Endothelial cell (in vitro differentiated cells): Measurements from ENCODE around the gene FLOT1. TPM values are rescaled to one million over a fixed set of nuclear protein-coding genes. Genes with fewer than 3 reads are reported as not detected.
"Not testable (repeated sequence)": the region's sequence is repeated elsewhere in the genome, so short reads cannot be mapped to it uniquely, and the experiment has no call there.

Source experiments
- DNase-seq: peaks from one replicate; pipeline ENCODE4 v3.0.0; 2021; ENCODE audit warnings: low spot score
- H3K27ac Mint-ChIP-seq: one replicate; pipeline ENCODE4 v1.8.0; 2021; ENCODE audit warnings: mixed read lengths, inconsistent platforms; ENCODE audit not compliant: unreplicated experiment
- H3K27me3 Mint-ChIP-seq: one replicate; pipeline ENCODE4 v1.8.0; 2021; ENCODE audit warnings: mild to moderate bottlenecking, moderate library complexity, mixed read lengths, inconsistent platforms; ENCODE audit not compliant: unreplicated experiment
- H3K36me3 Mint-ChIP-seq: one replicate; pipeline ENCODE4 v1.8.0; 2021; ENCODE audit warnings: mild to moderate bottlenecking, low read depth, mixed read lengths, inconsistent platforms; ENCODE audit not compliant: unreplicated experiment
- H3K4me1 Mint-ChIP-seq: one replicate; pipeline ENCODE4 v1.8.0; 2021; ENCODE audit warnings: mild to moderate bottlenecking, mixed read lengths, inconsistent platforms; ENCODE audit not compliant: unreplicated experiment
- H3K4me3 Mint-ChIP-seq: one replicate; pipeline ENCODE4 v1.8.0; 2021; ENCODE audit warnings: mild to moderate bottlenecking, mixed read lengths, inconsistent platforms; ENCODE audit not compliant: unreplicated experiment
- H3K9me3 Mint-ChIP-seq: one replicate; pipeline ENCODE4 v1.8.0; 2021; ENCODE audit warnings: mixed read lengths, inconsistent platforms; ENCODE audit not compliant: unreplicated experiment
- total RNA-seq: library from RNA; stranded (reverse); fragmentation: NEBNext Ultra II Directional; extraction: Animal tissue kit (Norgen Biotek cat#: 25700); gene quantifications from one replicate; pipeline ENCODE4 v1.2.1, GENCODE V29; 2021; ENCODE audit not compliant: unreplicated experiment
- TF ChIP-seq, protein P1 (sequence below): fragments of 200-600 bp; sonication (generic); IDR thresholded peaks from one replicate; pipeline ENCODE4 v1.5.0; 2021; ENCODE audit warnings: antibody characterized with exemption; ENCODE audit not compliant: unreplicated experiment

The FLOT1 gene
- total RNA-seq, 1 donor from 2014 or later, result 136 TPM

DNA sequence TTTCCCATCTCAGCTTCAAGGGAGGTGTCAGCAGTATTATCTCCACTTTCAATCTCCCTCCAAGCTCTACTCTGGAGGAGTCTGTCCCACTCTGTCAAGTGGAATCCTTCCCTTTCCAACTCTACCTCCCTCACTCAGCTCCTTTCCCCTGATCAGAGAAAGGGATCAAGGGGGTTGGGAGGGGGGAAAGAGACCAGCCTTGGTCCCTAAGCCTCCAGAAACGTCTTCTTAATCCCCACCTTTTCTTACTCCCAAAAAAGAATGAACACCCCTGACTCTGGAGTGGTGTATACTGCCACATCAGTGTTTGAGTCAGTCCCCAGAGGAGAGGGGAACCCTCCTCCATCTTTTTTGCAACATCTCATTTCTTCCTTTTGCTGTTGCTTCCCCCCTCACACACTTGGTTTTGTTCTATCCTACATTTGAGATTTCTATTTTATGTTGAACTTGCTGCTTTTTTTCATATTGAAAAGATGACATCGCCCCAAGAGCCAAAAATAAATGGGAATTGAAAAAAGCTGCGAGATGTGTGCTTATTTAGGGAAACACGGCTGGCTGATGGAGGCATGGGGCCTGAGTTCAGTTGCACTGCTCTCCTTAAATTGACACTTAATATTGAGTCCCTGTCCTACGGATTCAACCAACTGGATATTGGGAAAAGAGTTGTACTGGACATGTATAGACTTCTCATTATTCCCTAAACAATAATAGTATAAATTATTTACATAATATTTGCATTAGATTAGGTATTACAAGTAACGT lies 17.4 kb downstream of the FLOT1 start:
- H3K27me3 Mint-ChIP-seq, result peaks cover 26% of the 10 kb centered on the region
- H3K4me3 Mint-ChIP-seq, result peak overlapping the region; percentile 85
- peaks cover 56% of the 10 kb centered on the region for H3K36me3 Mint-ChIP-seq
- peak overlapping the region; percentile 48 for H3K27ac Mint-ChIP-seq
- TF ChIP-seq, protein P1, sequence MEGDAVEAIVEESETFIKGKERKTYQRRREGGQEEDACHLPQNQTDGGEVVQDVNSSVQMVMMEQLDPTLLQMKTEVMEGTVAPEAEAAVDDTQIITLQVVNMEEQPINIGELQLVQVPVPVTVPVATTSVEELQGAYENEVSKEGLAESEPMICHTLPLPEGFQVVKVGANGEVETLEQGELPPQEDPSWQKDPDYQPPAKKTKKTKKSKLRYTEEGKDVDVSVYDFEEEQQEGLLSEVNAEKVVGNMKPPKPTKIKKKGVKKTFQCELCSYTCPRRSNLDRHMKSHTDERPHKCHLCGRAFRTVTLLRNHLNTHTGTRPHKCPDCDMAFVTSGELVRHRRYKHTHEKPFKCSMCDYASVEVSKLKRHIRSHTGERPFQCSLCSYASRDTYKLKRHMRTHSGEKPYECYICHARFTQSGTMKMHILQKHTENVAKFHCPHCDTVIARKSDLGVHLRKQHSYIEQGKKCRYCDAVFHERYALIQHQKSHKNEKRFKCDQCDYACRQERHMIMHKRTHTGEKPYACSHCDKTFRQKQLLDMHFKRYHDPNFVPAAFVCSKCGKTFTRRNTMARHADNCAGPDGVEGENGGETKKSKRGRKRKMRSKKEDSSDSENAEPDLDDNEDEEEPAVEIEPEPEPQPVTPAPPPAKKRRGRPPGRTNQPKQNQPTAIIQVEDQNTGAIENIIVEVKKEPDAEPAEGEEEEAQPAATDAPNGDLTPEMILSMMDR, result no peak
- DNase-seq, result no peak
- peaks cover 36% of the 10 kb centered on the region for H3K4me1 Mint-ChIP-seq
- H3K9me3 Mint-ChIP-seq, result no peaks in the 10 kb centered on the region

DNA sequence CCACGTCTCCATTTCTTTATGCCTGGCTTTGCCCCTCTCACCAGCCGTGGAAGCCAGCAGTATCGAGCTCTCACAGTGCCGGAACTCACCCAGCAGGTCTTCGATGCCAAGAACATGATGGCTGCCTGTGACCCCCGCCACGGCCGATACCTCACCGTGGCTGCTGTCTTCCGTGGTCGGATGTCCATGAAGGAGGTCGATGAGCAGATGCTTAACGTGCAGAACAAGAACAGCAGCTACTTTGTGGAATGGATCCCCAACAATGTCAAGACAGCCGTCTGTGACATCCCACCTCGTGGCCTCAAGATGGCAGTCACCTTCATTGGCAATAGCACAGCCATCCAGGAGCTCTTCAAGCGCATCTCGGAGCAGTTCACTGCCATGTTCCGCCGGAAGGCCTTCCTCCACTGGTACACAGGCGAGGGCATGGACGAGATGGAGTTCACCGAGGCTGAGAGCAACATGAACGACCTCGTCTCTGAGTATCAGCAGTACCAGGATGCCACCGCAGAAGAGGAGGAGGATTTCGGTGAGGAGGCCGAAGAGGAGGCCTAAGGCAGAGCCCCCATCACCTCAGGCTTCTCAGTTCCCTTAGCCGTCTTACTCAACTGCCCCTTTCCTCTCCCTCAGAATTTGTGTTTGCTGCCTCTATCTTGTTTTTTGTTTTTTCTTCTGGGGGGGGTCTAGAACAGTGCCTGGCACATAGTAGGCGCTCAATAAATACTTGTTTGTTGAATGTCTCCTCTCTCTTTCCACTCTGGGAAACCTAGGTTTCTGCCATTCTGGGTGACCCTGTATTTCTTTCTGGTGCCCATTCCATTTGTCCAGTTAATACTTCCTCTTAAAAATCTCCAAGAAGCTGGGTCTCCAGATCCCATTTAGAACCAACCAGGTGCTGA lies 18.4 kb downstream of the FLOT1 start:
- Mint-ChIP-seq H3K4me1 (peaks cover 40% of the 10 kb centered on the region), H3K36me3 (peaks cover 58% of the 10 kb centered on the region)

DNA sequence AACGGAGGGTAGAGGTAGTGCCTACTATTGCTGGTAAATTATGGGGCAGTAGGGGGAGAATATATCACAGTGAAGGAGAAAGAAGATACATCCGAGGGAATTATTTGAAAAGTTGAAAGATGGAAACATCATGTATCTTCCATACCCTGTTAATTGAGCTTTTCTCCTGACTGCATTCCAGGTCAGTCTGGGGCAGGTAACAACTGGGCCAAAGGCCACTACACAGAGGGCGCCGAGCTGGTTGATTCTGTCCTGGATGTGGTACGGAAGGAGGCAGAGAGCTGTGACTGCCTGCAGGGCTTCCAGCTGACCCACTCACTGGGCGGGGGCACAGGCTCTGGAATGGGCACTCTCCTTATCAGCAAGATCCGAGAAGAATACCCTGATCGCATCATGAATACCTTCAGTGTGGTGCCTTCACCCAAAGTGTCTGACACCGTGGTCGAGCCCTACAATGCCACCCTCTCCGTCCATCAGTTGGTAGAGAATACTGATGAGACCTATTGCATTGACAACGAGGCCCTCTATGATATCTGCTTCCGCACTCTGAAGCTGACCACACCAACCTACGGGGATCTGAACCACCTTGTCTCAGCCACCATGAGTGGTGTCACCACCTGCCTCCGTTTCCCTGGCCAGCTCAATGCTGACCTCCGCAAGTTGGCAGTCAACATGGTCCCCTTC lies 19.2 kb downstream of the FLOT1 start:
- not testable (repeated sequence) for DNase-seq, H3K9me3 Mint-ChIP-seq
- H3K36me3 Mint-ChIP-seq, result peaks cover 58% of the 10 kb centered on the region
- peaks cover 44% of the 10 kb centered on the region for H3K4me1 Mint-ChIP-seq
- peaks cover 24% of the 10 kb centered on the region for H3K27me3 Mint-ChIP-seq
- peak overlapping the region; percentile 49 for H3K27ac Mint-ChIP-seq
- H3K4me3 Mint-ChIP-seq, result peak overlapping the region; percentile 99

More for the DNA sequence above, 18.4 kb downstream of the FLOT1 start:
- DNase-seq, H3K9me3 Mint-ChIP-seq: not testable (repeated sequence)
- H3K27ac Mint-ChIP-seq, result peak overlapping the region; percentile 49
- peaks cover 24% of the 10 kb centered on the region for H3K27me3 Mint-ChIP-seq
- H3K4me3 Mint-ChIP-seq, result peak overlapping the region; percentile 99

DNA sequence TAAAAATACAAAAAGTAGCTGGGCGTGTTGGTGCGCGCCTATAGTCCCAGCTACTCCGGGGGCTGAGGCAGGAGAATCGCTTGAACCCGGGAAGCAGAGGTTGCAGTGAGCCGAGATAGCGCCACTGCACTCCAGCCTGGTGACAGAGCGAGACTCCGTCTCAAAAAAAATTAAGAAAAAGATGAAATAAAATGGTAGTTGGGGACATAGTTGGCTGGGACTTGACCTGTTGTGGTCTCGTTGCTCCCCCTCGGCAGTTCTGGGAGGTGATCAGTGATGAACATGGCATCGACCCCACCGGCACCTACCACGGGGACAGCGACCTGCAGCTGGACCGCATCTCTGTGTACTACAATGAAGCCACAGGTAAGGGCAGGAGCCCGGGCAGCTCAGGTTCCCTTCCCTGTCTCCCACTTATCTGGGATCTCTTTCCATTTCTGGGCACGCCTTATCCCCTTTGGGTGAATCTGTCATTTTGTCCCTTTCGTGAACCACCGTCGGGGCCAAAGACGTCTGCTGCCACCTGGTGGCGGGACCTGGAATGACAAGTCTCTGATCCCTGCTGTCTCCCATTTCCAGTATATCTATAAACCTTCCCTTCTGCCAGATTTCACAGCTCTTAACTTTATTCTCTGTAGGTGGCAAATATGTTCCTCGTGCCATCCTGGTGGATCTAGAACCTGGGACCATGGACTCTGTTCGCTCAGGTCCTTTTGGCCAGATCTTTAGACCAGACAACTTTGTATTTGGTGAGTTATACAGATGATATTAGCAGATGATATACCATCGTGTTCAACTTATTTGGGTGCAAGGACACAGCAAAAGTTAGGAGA lies 20.0 kb downstream of the FLOT1 start:
- peak overlapping the region; percentile 53 for H3K27ac Mint-ChIP-seq
- TF ChIP-seq, protein P1, result peak; percentile 99
- peak overlapping the region; percentile 99 for H3K4me3 Mint-ChIP-seq
- peak; percentile 80 for DNase-seq
- no peaks in the 10 kb centered on the region for H3K9me3 Mint-ChIP-seq
- peaks cover 47% of the 10 kb centered on the region for H3K4me1 Mint-ChIP-seq
- peaks cover 54% of the 10 kb centered on the region for H3K36me3 Mint-ChIP-seq
- H3K27me3 Mint-ChIP-seq, result peaks cover 22% of the 10 kb centered on the region

DNA sequence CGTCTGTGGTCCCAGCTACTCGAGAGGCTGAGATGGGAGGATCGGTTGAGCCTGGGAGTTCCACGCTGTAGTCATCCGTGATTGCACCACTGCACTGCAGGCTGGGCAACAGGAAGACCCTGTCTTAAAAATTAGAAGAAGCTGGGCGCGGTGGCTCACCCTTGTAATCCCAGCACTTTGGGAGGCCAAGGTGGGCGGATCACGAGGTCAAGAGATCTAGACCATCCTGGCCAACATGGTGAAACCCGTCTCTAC lies 20.5 kb downstream of the FLOT1 start:
- peaks cover 22% of the 10 kb centered on the region for H3K27me3 Mint-ChIP-seq
- not testable (repeated sequence) for DNase-seq, H3K9me3 Mint-ChIP-seq
- peaks cover 51% of the 10 kb centered on the region for H3K4me1 Mint-ChIP-seq
- H3K36me3 Mint-ChIP-seq, result peaks cover 54% of the 10 kb centered on the region
- peak overlapping the region; percentile 99 for H3K4me3 Mint-ChIP-seq
- H3K27ac Mint-ChIP-seq, result peak overlapping the region; percentile 53
